WTC11 (cell line): Measurements from ENCODE around the gene ACBD4. TPM values are rescaled to one million over a fixed set of nuclear protein-coding genes. Genes with fewer than 3 reads are reported as not detected.
A peak's percentile ranks its signal among the peaks of the same experiment; 100 is the strongest.

Experiments
- AFF4 ChIP-seq: sonication (generic); formaldehyde crosslinking; IDR thresholded peaks from 2 replicates; pipeline ENCODE4 v1.8.1; 2023; ENCODE audit warnings: mild to moderate bottlenecking, missing genetic modification reagents, borderline replicate concordance
- ATF6 ChIP-seq: sonication (generic); formaldehyde crosslinking; IDR thresholded peaks from 2 replicates; pipeline ENCODE4 v1.8.1; 2023; ENCODE audit warnings: mild to moderate bottlenecking, missing genetic modification reagents
- CBFB ChIP-seq: sonication (generic); formaldehyde crosslinking; IDR thresholded peaks from 2 replicates; pipeline ENCODE4 v1.8.1; 2022; ENCODE audit warnings: mild to moderate bottlenecking, low read depth, missing genetic modification reagents
- ELF4 ChIP-seq: sonication (generic); formaldehyde crosslinking; IDR thresholded peaks from 2 replicates; pipeline ENCODE4 v1.8.1; 2022; ENCODE audit warnings: low read depth, mild to moderate bottlenecking, moderate library complexity, missing genetic modification reagents
- ERG ChIP-seq: fragments of 250-450 bp; sonication (Bioruptor Pico); IDR thresholded peaks from 2 replicates; pipeline ENCODE4 v1.8.0; 2021; ENCODE audit warnings: mild to moderate bottlenecking
- FOXP4 ChIP-seq: sonication (generic); formaldehyde crosslinking; IDR thresholded peaks from 2 replicates; pipeline ENCODE4 v1.8.0; 2022; ENCODE audit warnings: mild to moderate bottlenecking, missing genetic modification reagents
- GABPB1 ChIP-seq: sonication (generic); formaldehyde crosslinking; IDR thresholded peaks from 2 replicates; pipeline ENCODE4 v1.8.1; 2023; ENCODE audit warnings: mild to moderate bottlenecking, missing genetic modification reagents
- GRHL2 ChIP-seq: fragments of 250-450 bp; sonication (Bioruptor Pico); IDR thresholded peaks from 2 replicates; pipeline ENCODE4 v1.8.0; 2022; ENCODE audit warnings: mild to moderate bottlenecking, moderate library complexity; ENCODE audit not compliant: insufficient replicate concordance, severe bottlenecking
- GTF2I ChIP-seq: fragments of 250-450 bp; sonication (Bioruptor Pico); conservative IDR thresholded peaks from 2 replicates; pipeline ENCODE4 v1.4.0; 2021; ENCODE audit warnings: mild to moderate bottlenecking
- HMGXB4 ChIP-seq: sonication (generic); formaldehyde crosslinking; IDR thresholded peaks from 2 replicates; pipeline ENCODE4 v1.8.1; 2023; ENCODE audit warnings: mild to moderate bottlenecking, moderate library complexity, missing genetic modification reagents
- JAZF1 ChIP-seq: fragments of 250-450 bp; sonication (Bioruptor Pico); IDR thresholded peaks from 2 replicates; pipeline ENCODE4 v1.9.0; 2021; ENCODE audit warnings: moderate library complexity, mild to moderate bottlenecking, inconsistent platforms
- MYBL2 ChIP-seq: sonication (generic); formaldehyde crosslinking; IDR thresholded peaks from 2 replicates; pipeline ENCODE4 v1.8.1; 2023; ENCODE audit warnings: mild to moderate bottlenecking, moderate library complexity, missing genetic modification reagents
- NFE2L1 ChIP-seq: sonication (generic); formaldehyde crosslinking; IDR thresholded peaks from 2 replicates; pipeline ENCODE4 v1.8.1; 2023; ENCODE audit warnings: missing genetic modification reagents
- NR3C1 ChIP-seq: sonication (generic); formaldehyde crosslinking; conservative IDR thresholded peaks from 2 replicates; pipeline ENCODE4 v1.8.1; 2023; ENCODE audit warnings: low read depth, mild to moderate bottlenecking, missing genetic modification reagents
- OVOL2 ChIP-seq: fragments of 250-450 bp; sonication (Bioruptor Pico); IDR thresholded peaks from 2 replicates; pipeline ENCODE4 v1.9.0; 2021; ENCODE audit warnings: mild to moderate bottlenecking, borderline replicate concordance
- PRRX2 ChIP-seq: fragments of 250-450 bp; sonication (Bioruptor Pico); IDR thresholded peaks from 2 replicates; pipeline ENCODE4 v1.8.0; 2021; ENCODE audit warnings: mild to moderate bottlenecking
- SMAD3 ChIP-seq: sonication (generic); formaldehyde crosslinking; IDR thresholded peaks from 2 replicates; pipeline ENCODE4 v1.8.0; 2022; ENCODE audit warnings: missing genetic modification reagents, mild to moderate bottlenecking, borderline replicate concordance
- SOX15 ChIP-seq: fragments of 250-450 bp; sonication (Bioruptor Pico); IDR thresholded peaks from 2 replicates; pipeline ENCODE4 v1.9.0; 2021; ENCODE audit warnings: mild to moderate bottlenecking
- TEAD4 ChIP-seq: sonication (generic); formaldehyde crosslinking; IDR thresholded peaks from 2 replicates; pipeline ENCODE4 v1.8.0; 2022; ENCODE audit warnings: mild to moderate bottlenecking, missing genetic modification reagents
- TP53 ChIP-seq: sonication (generic); formaldehyde crosslinking; IDR thresholded peaks from 2 replicates; pipeline ENCODE4 v1.8.1; 2023; ENCODE audit warnings: mild to moderate bottlenecking, missing genetic modification reagents
- ZBTB21 ChIP-seq: sonication (generic); formaldehyde crosslinking; IDR thresholded peaks from 2 replicates; pipeline ENCODE4 v1.8.1; 2023; ENCODE audit warnings: mild to moderate bottlenecking, missing genetic modification reagents, borderline replicate concordance
- ZMAT4 ChIP-seq: fragments of 250-450 bp; sonication (Bioruptor Pico); IDR thresholded peaks from 2 replicates; pipeline ENCODE4 v1.9.0; 2021; ENCODE audit warnings: mild to moderate bottlenecking
- ZNF263 ChIP-seq: sonication (generic); formaldehyde crosslinking; IDR thresholded peaks from 2 replicates; pipeline ENCODE4 v1.8.1; 2022; ENCODE audit warnings: low read depth, mild to moderate bottlenecking, moderate library complexity, missing genetic modification reagents
- ZNF416 ChIP-seq: fragments of 250-450 bp; sonication (Bioruptor Pico); IDR thresholded peaks from 2 replicates; pipeline ENCODE4 v1.9.0; 2021; ENCODE audit warnings: mild to moderate bottlenecking, inconsistent platforms
- ZNF512 ChIP-seq: sonication (generic); formaldehyde crosslinking; IDR thresholded peaks from 2 replicates; pipeline ENCODE4 v1.8.1; 2022; ENCODE audit warnings: missing genetic modification reagents, borderline replicate concordance
- ZSCAN18 ChIP-seq: fragments of 250-450 bp; sonication (Bioruptor Pico); IDR thresholded peaks from 2 replicates; pipeline ENCODE4 v2.1.2; 2022; ENCODE audit warnings: mild to moderate bottlenecking, moderate library complexity
- total RNA-seq: library from RNA; stranded (reverse); gene quantifications from 3 replicates; pipeline ENCODE4 v1.2.3, GENCODE V29; 2021

Gene ACBD4
- total RNA-seq, 1 experiment from 2014 or later, result 12.7 TPM

- TF ChIP-seq ZNF512 (no peak), ELF4 (CRISPR knock-in tag) (no peak), GTF2I (0 out of 2 replicates have a peak, but pooled peaks have one; percentile 26), PRRX2 (no peak), ZMAT4 (CRISPR knock-in tag) (peak; percentile 21; the same call in 1 of the 2 replicates), ERG (CRISPR knock-in tag) (no peak), CBFB (no peak), GRHL2 (no peak), TP53 (CRISPR knock-in tag) (no peak), NFE2L1 (no peak), NR3C1 (CRISPR knock-in tag) (no peak), OVOL2 (CRISPR knock-in tag) (no peak), ZNF416 (CRISPR knock-in tag) (no peak), GABPB1 (CRISPR knock-in tag) (peak; percentile 50; the same call in 1 of the 2 replicates), ZNF263 (no peak), FOXP4 (no peak), TEAD4 (no peak), SMAD3 (no peak), MYBL2 (CRISPR knock-in tag) (no peak), SOX15 (CRISPR knock-in tag) (no peak), JAZF1 (CRISPR knock-in tag) (no peak), HMGXB4 (CRISPR knock-in tag) (no peak), ZSCAN18 (CRISPR knock-in tag) (no peak), AFF4 (CRISPR knock-in tag) (no peak), ATF6 (CRISPR knock-in tag) (no peak), ZBTB21 (CRISPR knock-in tag) (no peak)
These were observed 12.2 kb downstream of the ACBD4 start (continued) for GRCh38 chr17:45147581-45148182.
